Measurements from ENCODE around the gene SLC25A41.

Gene SLC25A41

DNA sequence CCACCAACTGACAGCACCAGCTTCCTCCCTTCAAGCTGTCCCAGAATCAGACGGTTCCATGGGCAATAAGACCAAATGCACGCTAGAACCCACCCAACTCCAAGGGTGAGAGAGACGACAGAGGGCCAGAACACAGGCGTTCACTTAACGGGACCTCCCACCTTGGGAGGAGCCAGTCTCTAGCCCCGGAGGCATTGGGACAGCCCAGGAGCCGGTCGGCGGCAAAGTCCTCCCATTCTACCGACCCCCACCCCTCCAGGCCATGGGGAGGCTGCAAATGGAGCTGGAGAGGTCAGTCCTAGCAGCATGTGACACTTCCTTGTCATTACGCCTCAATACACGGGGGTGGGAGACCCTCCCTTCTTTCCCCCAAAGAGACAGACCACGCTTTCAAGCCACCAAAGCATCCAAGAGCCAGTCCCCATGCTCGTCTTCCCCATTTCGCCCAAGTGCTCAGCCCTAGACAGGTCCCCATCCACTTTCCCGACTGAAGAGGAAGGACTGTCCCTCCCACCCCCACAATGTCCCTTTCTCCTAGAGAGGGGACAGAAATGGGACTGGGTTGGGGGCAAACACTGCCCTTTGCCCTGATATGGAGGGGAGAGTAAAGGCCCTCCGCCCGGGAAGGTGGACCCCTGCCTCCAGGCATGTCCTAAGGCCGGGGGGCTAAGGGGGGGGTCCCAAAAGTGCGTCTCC, 9.9 kb downstream of the SLC25A41 start:
- no peak for DNase-seq (ENCODE audit: low read depth)
- no peak for TF ChIP-seq CTCF (IDR thresholded peaks at IDR 0.05; ENCODE audit: control insufficient read depth, extremely low read depth, insufficient read depth)
- H3K4me3 ChIP-seq (ENCODE audit: low read depth, low read length), result peak overlapping the region; percentile 99

DNA sequence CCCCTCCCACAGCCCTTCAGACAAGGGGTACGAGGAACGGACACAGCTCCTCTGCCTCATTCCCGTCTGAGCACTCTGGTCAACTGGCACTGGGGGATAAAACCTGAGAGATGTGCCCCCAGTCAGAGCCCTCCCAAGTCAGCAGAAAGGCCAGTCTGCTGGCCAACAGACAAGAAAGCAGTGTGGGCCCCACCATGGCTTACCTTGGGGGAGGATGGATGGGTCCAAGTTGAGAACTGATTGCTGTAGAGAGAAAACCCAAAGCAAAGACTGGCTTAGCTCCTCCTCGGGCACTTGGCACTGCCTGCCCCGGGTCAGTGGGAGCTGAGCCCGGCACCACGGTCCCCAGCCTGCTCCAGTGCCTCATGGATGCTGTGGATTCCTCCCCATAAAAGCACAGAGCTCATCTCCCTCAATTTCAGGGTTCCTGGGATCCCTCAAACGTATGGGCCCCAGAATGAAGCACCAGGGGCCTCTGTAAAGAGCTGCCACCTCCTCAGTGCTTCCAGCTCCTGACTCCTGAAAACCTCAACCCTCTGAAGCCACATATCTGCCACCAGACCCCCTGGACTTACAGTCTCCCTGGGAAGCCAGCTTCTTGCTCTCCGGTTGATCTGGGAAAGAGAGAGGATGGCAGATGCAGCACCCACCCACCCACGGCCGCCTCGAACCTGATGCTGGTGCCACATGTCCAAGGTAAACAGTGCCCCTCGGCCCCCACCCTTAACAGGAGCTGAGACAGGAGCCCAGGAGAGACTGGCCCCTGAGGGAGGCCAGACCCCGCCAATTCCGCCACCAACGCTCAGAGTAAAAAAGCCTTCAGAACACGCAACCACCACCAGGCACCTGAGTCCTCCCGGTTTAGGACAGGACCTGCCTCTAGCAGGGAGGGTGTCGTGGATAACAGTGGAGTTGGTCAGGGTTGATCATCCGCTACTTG, 12.2 kb downstream of the SLC25A41 start:
- no peak for TF ChIP-seq CTCF (IDR thresholded peaks at IDR 0.05; ENCODE audit: control insufficient read depth, extremely low read depth, insufficient read depth)
- DNase-seq (ENCODE audit: low read depth), result no peak
- no peak overlapping the region for H3K4me3 ChIP-seq (ENCODE audit: low read depth, low read length)

DNA sequence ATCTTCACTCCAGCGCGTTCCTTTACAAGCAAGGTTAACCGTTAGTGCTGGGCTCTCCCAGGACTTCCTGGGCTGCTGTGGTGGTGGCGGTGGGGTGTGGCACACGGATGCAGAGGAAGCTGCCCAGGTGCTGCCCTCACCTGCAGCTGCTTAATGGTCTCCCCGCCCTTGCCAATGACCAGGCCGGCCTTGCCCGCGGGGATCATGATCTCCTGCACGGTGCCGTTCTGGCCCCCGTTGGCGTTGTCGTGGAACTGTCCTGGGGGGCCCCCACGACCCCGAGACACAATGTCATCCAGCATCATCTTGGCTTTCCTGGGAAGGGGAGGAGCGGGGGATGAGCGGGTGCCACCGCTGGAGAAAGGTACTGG, 15.0 kb downstream of the SLC25A41 start:
- H3K4me3 ChIP-seq (ENCODE audit: low read depth, low read length), result no peak overlapping the region

DNA sequence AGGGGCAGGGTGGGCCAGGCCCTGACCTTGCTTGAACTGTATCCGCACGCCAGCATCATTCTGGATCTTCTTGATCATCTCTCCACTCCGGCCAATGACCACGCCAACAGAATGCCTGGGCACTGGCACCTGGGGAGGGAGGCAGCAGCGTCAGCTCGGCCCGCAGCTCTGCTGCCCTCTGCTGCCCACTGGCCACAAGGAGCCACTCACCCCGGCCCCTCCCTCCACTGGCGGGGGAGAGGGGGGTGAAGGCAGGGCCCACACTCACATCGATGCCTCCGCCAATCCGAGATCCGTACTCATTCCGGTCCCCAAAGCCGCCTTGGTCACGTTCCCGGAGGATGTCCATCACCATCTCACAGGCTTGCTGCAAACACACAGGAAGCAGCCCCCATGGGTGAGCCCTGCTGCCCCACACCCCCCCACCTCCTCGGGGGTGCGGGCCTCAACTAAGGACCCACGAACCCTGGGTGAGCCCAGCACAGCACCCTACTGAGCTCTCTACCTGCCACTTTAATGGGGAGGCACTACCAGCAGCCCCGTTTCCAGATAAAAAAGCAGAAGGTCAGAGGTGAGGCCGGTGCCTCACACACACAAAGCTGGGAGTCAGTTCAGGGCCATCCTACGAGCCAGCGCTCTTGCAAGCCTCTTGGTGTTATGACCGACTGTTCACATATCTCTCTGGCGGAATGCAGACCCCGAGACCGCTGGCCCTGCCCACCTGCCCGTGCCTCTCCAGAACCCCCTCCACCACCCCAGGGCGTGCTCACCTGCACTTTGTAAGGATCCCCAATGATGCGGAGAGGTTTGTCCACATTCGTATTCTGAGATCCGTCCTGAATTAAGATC, 15.6 kb downstream of the SLC25A41 start:
- no peak overlapping the region for H3K4me3 ChIP-seq (ENCODE audit: low read depth, low read length)
- no peak for DNase-seq (ENCODE audit: low read depth)
- TF ChIP-seq CTCF (IDR thresholded peaks at IDR 0.05; ENCODE audit: control insufficient read depth, extremely low read depth, insufficient read depth), result peak; percentile 67

More for the DNA sequence above, 15.0 kb downstream of the SLC25A41 start:
- no peak for TF ChIP-seq CTCF (IDR thresholded peaks at IDR 0.05; ENCODE audit: control insufficient read depth, extremely low read depth, insufficient read depth)
- DNase-seq (ENCODE audit: low read depth), result no peak

DNA sequence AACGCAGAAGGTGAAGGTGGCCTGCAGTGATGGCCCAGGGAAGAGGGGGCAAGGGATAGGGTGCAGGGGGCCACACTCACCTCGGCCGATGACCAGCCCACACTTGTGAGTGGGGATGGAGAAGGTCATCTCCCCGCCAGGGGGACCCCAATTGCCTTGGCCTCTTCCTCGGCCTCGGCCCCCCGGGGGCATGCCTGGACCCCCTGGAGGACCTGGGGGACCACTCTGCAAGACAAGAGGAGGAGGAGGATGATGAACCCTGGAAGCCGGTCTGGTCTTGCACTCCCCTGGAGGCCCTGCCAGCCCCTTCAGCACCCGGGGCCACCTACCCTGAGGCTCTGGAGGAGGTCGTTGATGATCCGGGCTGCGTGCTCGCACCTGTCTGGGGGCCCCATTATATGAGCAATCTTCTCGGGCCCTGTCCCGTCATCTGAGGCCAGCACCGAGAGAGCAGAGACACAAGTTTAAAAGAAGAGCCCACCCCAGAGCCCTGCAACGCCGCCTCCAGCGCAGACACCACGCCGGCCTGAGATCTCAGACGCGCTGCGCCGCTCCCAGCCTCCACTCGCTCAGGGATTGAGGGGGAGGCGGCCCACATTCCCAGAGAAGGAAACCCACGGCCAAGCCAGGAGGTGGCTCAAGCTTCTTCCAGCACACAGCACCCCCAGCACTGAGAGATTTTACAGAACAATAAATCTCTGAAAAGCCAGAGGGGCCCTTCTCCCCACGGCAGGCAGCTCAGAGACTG, 16.7 kb downstream of the SLC25A41 start:
- no peak for DNase-seq (ENCODE audit: low read depth)
- no peak overlapping the region for H3K4me3 ChIP-seq (ENCODE audit: low read depth, low read length)
- no peak for TF ChIP-seq CTCF (IDR thresholded peaks at IDR 0.05; ENCODE audit: control insufficient read depth, extremely low read depth, insufficient read depth)

DNA sequence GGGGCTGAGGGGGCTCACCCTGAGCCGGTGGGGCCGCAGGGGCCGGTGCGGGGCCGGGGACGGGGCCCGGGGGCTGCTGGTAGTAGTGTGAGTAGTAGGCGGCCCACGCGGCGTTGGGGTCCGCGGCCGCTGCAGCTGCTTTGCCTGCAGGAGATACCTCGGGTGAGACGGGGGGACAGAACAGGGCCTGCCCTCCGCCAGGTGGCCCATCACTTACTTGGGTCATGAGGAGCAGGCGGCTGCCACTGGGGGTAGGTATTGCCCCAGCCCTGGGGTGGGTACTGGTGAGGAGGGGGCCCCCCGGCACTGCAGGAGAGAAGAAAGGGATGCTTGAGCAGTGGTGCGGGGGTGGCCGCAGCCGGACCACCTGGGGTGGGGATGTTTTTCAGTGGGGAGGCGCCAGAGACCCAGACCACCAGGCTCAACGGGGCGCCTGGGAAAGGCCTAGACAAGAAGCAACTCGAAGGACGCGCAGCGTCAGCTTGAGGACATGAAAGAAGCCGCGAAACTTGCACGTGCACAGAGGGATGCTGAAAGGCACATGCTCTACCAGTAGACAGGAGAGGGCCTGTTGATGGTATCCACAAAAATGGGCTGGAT, 17.9 kb downstream of the SLC25A41 start:
- H3K4me3 ChIP-seq (ENCODE audit: low read depth, low read length), result no peak overlapping the region
- TF ChIP-seq CTCF (IDR thresholded peaks at IDR 0.05; ENCODE audit: control insufficient read depth, extremely low read depth, insufficient read depth), result no peak
- no peak for DNase-seq (ENCODE audit: low read depth)

All from LNCaP clone FGC (cell line).